Hepatocyte (in vitro differentiated cells): Measurements from ENCODE around the gene OR8B2.

ENCODE experiments used
- EZH2 ChIP-seq: fragments of 200-600 bp; sonication (generic); IDR thresholded peaks from 2 replicates; pipeline ENCODE4 v1.6.1; 2016; ENCODE audit warnings: antibody characterized with exemption, mild to moderate bottlenecking, borderline replicate concordance
- EZH2phosphoT487 ChIP-seq: fragments of 200-600 bp; sonication (generic); IDR thresholded peaks from one replicate; pipeline ENCODE4 v1.6.1; 2018; ENCODE audit warnings: antibody characterized with exemption, mild to moderate bottlenecking, low read depth, moderate library complexity; ENCODE audit not compliant: unreplicated experiment, severe bottlenecking
- TF ChIP-seq, protein P1 (sequence below): fragments of 200-600 bp; sonication (generic); IDR thresholded peaks from 2 replicates; pipeline ENCODE4 v1.5.1; 2016; ENCODE audit warnings: antibody characterized with exemption, mild to moderate bottlenecking; ENCODE audit not compliant: poor library complexity

DNA sequence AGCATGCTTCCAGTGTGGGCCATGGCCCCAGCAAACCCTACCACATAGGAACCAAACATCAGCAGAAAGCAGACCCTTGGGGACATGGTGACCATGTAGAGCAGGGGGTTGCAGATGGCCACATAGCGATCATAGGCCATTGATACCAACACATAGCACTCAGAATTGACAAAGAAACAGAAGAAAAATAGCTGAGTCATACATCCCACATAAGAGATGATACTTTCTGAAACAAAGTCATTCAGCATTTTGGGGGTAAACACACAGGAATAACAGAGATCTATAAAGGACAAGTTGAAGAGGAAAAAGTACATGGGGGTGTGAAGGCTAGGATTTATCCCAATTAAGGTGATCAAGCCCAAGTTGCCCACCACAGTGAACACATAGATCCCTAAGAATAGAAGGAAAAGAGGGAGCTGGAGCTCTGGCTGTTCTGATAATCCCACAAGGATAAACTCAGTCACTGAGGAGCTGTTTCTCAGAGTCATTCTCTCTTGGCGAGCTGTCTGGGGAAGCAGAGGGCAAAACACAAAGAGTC is 40.2 kb upstream of the OR8B2 start, which contains the start of gene OR8B4:
- TF ChIP-seq, protein P1, sequence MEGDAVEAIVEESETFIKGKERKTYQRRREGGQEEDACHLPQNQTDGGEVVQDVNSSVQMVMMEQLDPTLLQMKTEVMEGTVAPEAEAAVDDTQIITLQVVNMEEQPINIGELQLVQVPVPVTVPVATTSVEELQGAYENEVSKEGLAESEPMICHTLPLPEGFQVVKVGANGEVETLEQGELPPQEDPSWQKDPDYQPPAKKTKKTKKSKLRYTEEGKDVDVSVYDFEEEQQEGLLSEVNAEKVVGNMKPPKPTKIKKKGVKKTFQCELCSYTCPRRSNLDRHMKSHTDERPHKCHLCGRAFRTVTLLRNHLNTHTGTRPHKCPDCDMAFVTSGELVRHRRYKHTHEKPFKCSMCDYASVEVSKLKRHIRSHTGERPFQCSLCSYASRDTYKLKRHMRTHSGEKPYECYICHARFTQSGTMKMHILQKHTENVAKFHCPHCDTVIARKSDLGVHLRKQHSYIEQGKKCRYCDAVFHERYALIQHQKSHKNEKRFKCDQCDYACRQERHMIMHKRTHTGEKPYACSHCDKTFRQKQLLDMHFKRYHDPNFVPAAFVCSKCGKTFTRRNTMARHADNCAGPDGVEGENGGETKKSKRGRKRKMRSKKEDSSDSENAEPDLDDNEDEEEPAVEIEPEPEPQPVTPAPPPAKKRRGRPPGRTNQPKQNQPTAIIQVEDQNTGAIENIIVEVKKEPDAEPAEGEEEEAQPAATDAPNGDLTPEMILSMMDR: no peak
- TF ChIP-seq EZH2 (no peak), EZH2phosphoT487 (no peak)
